HCT116 (cell line): ENCODE measurements around the gene GAB2. TPM values are rescaled to one million over a fixed set of nuclear protein-coding genes. Genes with fewer than 3 reads are reported as not detected.

Source experiments
- ATAC-seq: fragments of 200-7000 bp; cut with Tn5 transposase; 2 replicates; pipeline ENCODE4 v1.9.1; 2020; ENCODE audit warnings: mild to moderate bottlenecking, moderate library complexity
- BruUV-seq: library from RNA; stranded (reverse); fragments of 400-500 nt; replicated peaks from 2 replicates; lab custom pipeline; 2021; lab: Mats Ljungman, UMichigan
- CTCF ChIA-PET: fragments of 300-600 bp; sonication (Branson Sonifier 250); formaldehyde crosslinking; loops from one replicate; lab custom pipeline; 2021; ENCODE audit warnings: antibody characterized with exemption; lab: Charles Lee
- POLR2A ChIA-PET: fragments of 300-600, 350-600 bp; sonication (Branson Sonifier 250); formaldehyde crosslinking; loops from one replicate; lab custom pipeline; 2021; ENCODE audit warnings: antibody characterized with exemption; lab: Charles Lee
- RAD21 ChIA-PET, 2 experiments: fragments of 300-600 bp; sonication (Branson Sonifier 250); formaldehyde crosslinking; loops; one replicate each; lab custom pipeline; 2023; ENCODE audit warnings: low total read pairs in 2 of 2; ENCODE audit not compliant: uncharacterized antibody in 2 of 2, unreplicated experiment in 2 of 2, low non-redundant PET in 1 of 2; lab: Charles Lee
- DNase-seq: peaks from one replicate; pipeline ENCODE4 v3.0.0-alpha.2; 2010; ENCODE audit warnings: low read depth, low spot score
- H2AFZ ChIP-seq: fragments of 200-600 bp; shearing (Covaris generic), sonication (generic); 2 replicates; pipeline ENCODE4 v1.6.1; 2017; ENCODE audit warnings: low read depth, mixed run types, mixed read lengths, antibody characterized with exemption, low read length; ENCODE audit not compliant: poor library complexity, severe bottlenecking
- H3K27ac ChIP-seq: 2 replicates; pipeline ENCODE4 v1.5.1; 2012; ENCODE audit warnings: low read depth, low read length
- H3K27me3 ChIP-seq: fragments of 200-600 bp; sonication (generic); 2 replicates; pipeline ENCODE4 v1.6.1; 2016; ENCODE audit warnings: mixed run types, low read length, mixed read lengths; ENCODE audit not compliant: insufficient read depth
- H3K36me3 ChIP-seq, 2 experiments: fragments of 200-500 bp in 1 of 2; fragments of 200-600 bp in 1 of 2; sonication (Bioruptor generic) in 1 of 2; sonication (generic) in 1 of 2; 2 replicates each; pipeline versions ENCODE4 v1.5.1 to v1.6.1; 2014 to 2016; ENCODE audit warnings: low read length in 2 of 2, inconsistent platforms in 1 of 2, mixed read lengths in 1 of 2, mixed run types in 1 of 2; ENCODE audit not compliant: insufficient read depth in 2 of 2, control insufficient read depth in 1 of 2
- H3K4me1 ChIP-seq, 2 experiments: fragments of 200-600 bp in 1 of 2; sonication (generic) in 1 of 2; 2 replicates each; pipeline versions ENCODE4 v1.5.1 to v1.6.1; 2012 to 2017; ENCODE audit warnings: low read length in 2 of 2, inconsistent platforms in 1 of 2, mild to moderate bottlenecking in 1 of 2, mixed read lengths in 1 of 2, mixed run types in 1 of 2, moderate library complexity in 1 of 2; ENCODE audit not compliant: insufficient read depth in 2 of 2, control insufficient read depth in 1 of 2
- H3K4me2 ChIP-seq: fragments of 200-600 bp; sonication (generic); 2 replicates; pipeline ENCODE4 v1.6.1; 2017; ENCODE audit warnings: mixed run types, low read length, mixed read lengths
- H3K4me3 ChIP-seq, 2 experiments: fragments of 200-600 bp in 1 of 2; sonication (generic) in 1 of 2; replicated peaks in 1 of 2; 2 replicates each; pipeline ENCODE4 v1.5.1; 2011 to 2016; ENCODE audit warnings: low read length in 2 of 2, control low read depth in 1 of 2, low read depth in 1 of 2, mild to moderate bottlenecking in 1 of 2, mixed read lengths in 1 of 2, mixed run types in 1 of 2
- H3K79me2 ChIP-seq: fragments of 200-600 bp; sonication (generic); 2 replicates; pipeline ENCODE4 v1.6.1; 2017; ENCODE audit warnings: mild to moderate bottlenecking, mixed run types, low read length, moderate library complexity, mixed read lengths; ENCODE audit not compliant: insufficient read depth
- H3K9ac ChIP-seq: fragments of 200-600 bp; sonication (generic); 2 replicates; pipeline ENCODE4 v1.6.1; 2016; ENCODE audit warnings: low read length, mixed read lengths
- H3K9me2 ChIP-seq: fragments of 200-600 bp; sonication (generic), shearing (Covaris generic); 2 replicates; pipeline ENCODE4 v1.6.1; 2017; ENCODE audit warnings: mixed run types, mild to moderate bottlenecking, moderate library complexity; ENCODE audit not compliant: insufficient read depth
- H3K9me3 ChIP-seq, 2 experiments: fragments of 200-500 bp in 1 of 2; fragments of 200-600 bp in 1 of 2; sonication (Bioruptor generic) in 1 of 2; sonication (generic) in 1 of 2; 2 replicates each; pipeline ENCODE4 v1.6.1; 2014 to 2017; ENCODE audit warnings: low read length in 2 of 2, mixed read lengths in 2 of 2, inconsistent platforms in 1 of 2, low read depth in 1 of 2, mild to moderate bottlenecking in 1 of 2, mixed run types in 1 of 2, moderate library complexity in 1 of 2; ENCODE audit not compliant: control insufficient read depth in 1 of 2, insufficient read depth in 1 of 2
- H4K20me1 ChIP-seq: fragments of 200-600 bp; sonication (generic), shearing (Covaris generic); 2 replicates; pipeline ENCODE4 v1.6.1; 2017; ENCODE audit warnings: mixed run types, mild to moderate bottlenecking, moderate library complexity; ENCODE audit not compliant: insufficient read depth
- CBX3 ChIP-seq: IDR thresholded peaks from 2 replicates; pipeline ENCODE4 v1.6.1; 2012; ENCODE audit warnings: low read depth
- CEBPB ChIP-seq: IDR thresholded peaks from 2 replicates; pipeline ENCODE4 v1.6.1; 2012; ENCODE audit warnings: low read depth
- EGR1 ChIP-seq: IDR thresholded peaks from 2 replicates; pipeline ENCODE4 v1.6.1; 2012; ENCODE audit warnings: low read depth
- ELF1 ChIP-seq: IDR thresholded peaks from 2 replicates; pipeline ENCODE4 v1.6.1; 2012; ENCODE audit warnings: low read depth, borderline replicate concordance
- EZH2 ChIP-seq: fragments of 200-600 bp; sonication (generic); IDR thresholded peaks from 2 replicates; pipeline ENCODE4 v1.6.1; 2017; ENCODE audit warnings: antibody characterized with exemption, mixed run types
- EZH2phosphoT487 ChIP-seq: fragments of 200-600 bp; IDR thresholded peaks from 2 replicates; pipeline ENCODE4 v1.6.1; 2018; ENCODE audit warnings: antibody characterized with exemption, borderline replicate concordance
- FOSL1 ChIP-seq: IDR thresholded peaks from 2 replicates; pipeline ENCODE4 v1.6.1; 2012; ENCODE audit warnings: low read depth
- JUND ChIP-seq: IDR thresholded peaks from 2 replicates; pipeline ENCODE4 v1.6.1; 2012
- POLR2AphosphoS5 ChIP-seq: IDR thresholded peaks from 2 replicates; pipeline ENCODE4 v1.6.1; 2011; ENCODE audit warnings: mild to moderate bottlenecking, low read depth, low read length, moderate library complexity
- SP1 ChIP-seq: IDR thresholded peaks from 2 replicates; pipeline ENCODE4 v1.6.1; 2012; ENCODE audit warnings: low read depth
- SRF ChIP-seq: IDR thresholded peaks from 2 replicates; pipeline ENCODE4 v1.6.1; 2012; ENCODE audit warnings: low read depth
- TCF7L2 ChIP-seq: IDR thresholded peaks from 2 replicates; pipeline ENCODE4 v1.7.0; 2011; ENCODE audit warnings: borderline replicate concordance, inconsistent platforms; ENCODE audit not compliant: insufficient read depth, insufficient read length; ENCODE audit errors: extremely low read depth
- YY1 ChIP-seq: IDR thresholded peaks from 2 replicates; pipeline ENCODE4 v1.6.1; 2011; ENCODE audit warnings: low read length, low read depth, moderate library complexity, mild to moderate bottlenecking; ENCODE audit not compliant: insufficient replicate concordance; ENCODE audit errors: extremely low read depth
- ZFX ChIP-seq: fragments of 450-650 bp; IDR thresholded peaks from 2 replicates; pipeline ENCODE4 v1.6.1; 2017
- ZNF274 ChIP-seq: fragments of 200-500 bp; sonication (Bioruptor generic); IDR thresholded peaks from 2 replicates; pipeline ENCODE4 v1.6.1; 2014; ENCODE audit warnings: mild to moderate bottlenecking, low read depth, low read length, inconsistent platforms
- intact Hi-C: fragments of 100-400 bp; cut with micrococcal nuclease; formaldehyde crosslinking; loops from 2 replicates; pipeline ENCODE4 v1.10.0; 2022
- total RNA-seq: library from RNA; stranded (reverse); gene quantifications from one replicate; pipeline ENCODE4 v1.2.1, GENCODE V29; 2021; ENCODE audit not compliant: unreplicated experiment
- TF ChIP-seq, protein P1 (sequence below), 3 experiments: fragments of 200-600 bp in 1 of 3; sonication (generic) in 1 of 3; IDR thresholded peaks in 2 of 3; conservative IDR thresholded peaks in 1 of 3; 2 replicates each; pipeline ENCODE4 v1.5.1; 2012 to 2017; ENCODE audit warnings: low read depth in 2 of 3, low read length in 2 of 3, antibody characterized with exemption in 1 of 3, borderline replicate concordance in 1 of 3, control low read depth in 1 of 3, mild to moderate bottlenecking in 1 of 3, mixed read lengths in 1 of 3, mixed run types in 1 of 3, moderate library complexity in 1 of 3; ENCODE audit not compliant: insufficient read depth in 1 of 3
- TF ChIP-seq, protein P2 (sequence below): IDR thresholded peaks from 2 replicates; pipeline ENCODE4 v1.6.1; 2012
- TF ChIP-seq, protein P3 (sequence below): IDR thresholded peaks from 2 replicates; pipeline ENCODE4 v1.6.1; 2012; ENCODE audit warnings: low read depth
- TF ChIP-seq, protein P4 (sequence below): IDR thresholded peaks from 2 replicates; pipeline ENCODE4 v1.6.1; 2012
- TF ChIP-seq, protein P5 (sequence below): IDR thresholded peaks from 2 replicates; pipeline ENCODE4 v1.6.1; 2011; ENCODE audit warnings: mild to moderate bottlenecking, low read length, moderate library complexity; ENCODE audit not compliant: insufficient replicate concordance; ENCODE audit errors: extremely low read depth

Gene GAB2
- total RNA-seq, 1 experiment from 2014 or later: 1.9 TPM

DNA sequence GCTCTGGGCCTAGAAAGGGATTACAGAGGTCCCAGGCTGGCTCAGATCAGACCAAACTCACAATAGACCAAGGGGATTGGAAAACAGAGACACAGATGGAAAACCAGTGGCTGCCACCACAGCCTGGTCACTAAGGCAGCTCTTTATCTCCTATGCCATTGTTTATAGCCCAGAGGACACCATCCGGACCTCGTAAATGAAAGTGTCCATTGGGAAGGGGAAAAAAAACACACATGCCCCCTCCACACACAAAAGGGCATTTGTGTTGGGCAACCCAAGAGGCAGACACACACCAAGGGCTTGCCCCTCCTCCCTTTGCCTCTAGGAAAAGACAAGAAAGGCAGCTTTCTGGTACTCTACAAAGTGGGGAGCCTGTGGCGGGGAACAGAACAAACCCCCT, 85.9 kb downstream of the GAB2 start:
- TF ChIP-seq TCF7L2 (no peak), ZFX (no peak), FOSL1 (no peak), CBX3 (no peak), EZH2phosphoT487 (no peak), EZH2 (no peak), ZNF274 (no peak), JUND (no peak), SP1 (no peak), CEBPB (no peak), YY1 (no peak), ELF1 (no peak), SRF (no peak), POLR2AphosphoS5 (no peak), EGR1 (no peak)
- TF ChIP-seq, protein P1, sequence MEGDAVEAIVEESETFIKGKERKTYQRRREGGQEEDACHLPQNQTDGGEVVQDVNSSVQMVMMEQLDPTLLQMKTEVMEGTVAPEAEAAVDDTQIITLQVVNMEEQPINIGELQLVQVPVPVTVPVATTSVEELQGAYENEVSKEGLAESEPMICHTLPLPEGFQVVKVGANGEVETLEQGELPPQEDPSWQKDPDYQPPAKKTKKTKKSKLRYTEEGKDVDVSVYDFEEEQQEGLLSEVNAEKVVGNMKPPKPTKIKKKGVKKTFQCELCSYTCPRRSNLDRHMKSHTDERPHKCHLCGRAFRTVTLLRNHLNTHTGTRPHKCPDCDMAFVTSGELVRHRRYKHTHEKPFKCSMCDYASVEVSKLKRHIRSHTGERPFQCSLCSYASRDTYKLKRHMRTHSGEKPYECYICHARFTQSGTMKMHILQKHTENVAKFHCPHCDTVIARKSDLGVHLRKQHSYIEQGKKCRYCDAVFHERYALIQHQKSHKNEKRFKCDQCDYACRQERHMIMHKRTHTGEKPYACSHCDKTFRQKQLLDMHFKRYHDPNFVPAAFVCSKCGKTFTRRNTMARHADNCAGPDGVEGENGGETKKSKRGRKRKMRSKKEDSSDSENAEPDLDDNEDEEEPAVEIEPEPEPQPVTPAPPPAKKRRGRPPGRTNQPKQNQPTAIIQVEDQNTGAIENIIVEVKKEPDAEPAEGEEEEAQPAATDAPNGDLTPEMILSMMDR (IDR thresholded peaks at IDR 0.05 in 2 of 3, conservative IDR thresholded peaks at IDR 0.05 in 1 of 3; ENCODE audit: borderline replicate concordance in 1 of 3, insufficient read depth in 1 of 3, low read depth in 2 of 3, low read length in 2 of 3): no peak
- TF ChIP-seq, protein P2, sequence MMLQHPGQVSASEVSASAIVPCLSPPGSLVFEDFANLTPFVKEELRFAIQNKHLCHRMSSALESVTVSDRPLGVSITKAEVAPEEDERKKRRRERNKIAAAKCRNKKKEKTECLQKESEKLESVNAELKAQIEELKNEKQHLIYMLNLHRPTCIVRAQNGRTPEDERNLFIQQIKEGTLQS: no peak
- TF ChIP-seq, protein P3, sequence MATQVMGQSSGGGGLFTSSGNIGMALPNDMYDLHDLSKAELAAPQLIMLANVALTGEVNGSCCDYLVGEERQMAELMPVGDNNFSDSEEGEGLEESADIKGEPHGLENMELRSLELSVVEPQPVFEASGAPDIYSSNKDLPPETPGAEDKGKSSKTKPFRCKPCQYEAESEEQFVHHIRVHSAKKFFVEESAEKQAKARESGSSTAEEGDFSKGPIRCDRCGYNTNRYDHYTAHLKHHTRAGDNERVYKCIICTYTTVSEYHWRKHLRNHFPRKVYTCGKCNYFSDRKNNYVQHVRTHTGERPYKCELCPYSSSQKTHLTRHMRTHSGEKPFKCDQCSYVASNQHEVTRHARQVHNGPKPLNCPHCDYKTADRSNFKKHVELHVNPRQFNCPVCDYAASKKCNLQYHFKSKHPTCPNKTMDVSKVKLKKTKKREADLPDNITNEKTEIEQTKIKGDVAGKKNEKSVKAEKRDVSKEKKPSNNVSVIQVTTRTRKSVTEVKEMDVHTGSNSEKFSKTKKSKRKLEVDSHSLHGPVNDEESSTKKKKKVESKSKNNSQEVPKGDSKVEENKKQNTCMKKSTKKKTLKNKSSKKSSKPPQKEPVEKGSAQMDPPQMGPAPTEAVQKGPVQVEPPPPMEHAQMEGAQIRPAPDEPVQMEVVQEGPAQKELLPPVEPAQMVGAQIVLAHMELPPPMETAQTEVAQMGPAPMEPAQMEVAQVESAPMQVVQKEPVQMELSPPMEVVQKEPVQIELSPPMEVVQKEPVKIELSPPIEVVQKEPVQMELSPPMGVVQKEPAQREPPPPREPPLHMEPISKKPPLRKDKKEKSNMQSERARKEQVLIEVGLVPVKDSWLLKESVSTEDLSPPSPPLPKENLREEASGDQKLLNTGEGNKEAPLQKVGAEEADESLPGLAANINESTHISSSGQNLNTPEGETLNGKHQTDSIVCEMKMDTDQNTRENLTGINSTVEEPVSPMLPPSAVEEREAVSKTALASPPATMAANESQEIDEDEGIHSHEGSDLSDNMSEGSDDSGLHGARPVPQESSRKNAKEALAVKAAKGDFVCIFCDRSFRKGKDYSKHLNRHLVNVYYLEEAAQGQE: no peak
- TF ChIP-seq, protein P4, sequence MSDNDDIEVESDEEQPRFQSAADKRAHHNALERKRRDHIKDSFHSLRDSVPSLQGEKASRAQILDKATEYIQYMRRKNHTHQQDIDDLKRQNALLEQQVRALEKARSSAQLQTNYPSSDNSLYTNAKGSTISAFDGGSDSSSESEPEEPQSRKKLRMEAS: no peak
- TF ChIP-seq, protein P5, sequence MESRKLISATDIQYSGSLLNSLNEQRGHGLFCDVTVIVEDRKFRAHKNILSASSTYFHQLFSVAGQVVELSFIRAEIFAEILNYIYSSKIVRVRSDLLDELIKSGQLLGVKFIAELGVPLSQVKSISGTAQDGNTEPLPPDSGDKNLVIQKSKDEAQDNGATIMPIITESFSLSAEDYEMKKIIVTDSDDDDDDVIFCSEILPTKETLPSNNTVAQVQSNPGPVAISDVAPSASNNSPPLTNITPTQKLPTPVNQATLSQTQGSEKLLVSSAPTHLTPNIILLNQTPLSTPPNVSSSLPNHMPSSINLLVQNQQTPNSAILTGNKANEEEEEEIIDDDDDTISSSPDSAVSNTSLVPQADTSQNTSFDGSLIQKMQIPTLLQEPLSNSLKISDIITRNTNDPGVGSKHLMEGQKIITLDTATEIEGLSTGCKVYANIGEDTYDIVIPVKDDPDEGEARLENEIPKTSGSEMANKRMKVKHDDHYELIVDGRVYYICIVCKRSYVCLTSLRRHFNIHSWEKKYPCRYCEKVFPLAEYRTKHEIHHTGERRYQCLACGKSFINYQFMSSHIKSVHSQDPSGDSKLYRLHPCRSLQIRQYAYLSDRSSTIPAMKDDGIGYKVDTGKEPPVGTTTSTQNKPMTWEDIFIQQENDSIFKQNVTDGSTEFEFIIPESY: no peak
- H3K9me3 ChIP-seq: peaks cover 0 to 3% of the 10 kb centered on the region in 2 experiments; a peak in 1 of 4 replicates
- ChIA-PET POLR2A (no interaction called here), RAD21 (no interaction called here), CTCF (no interaction called here)
- BruUV-seq: no TSS peak
- no peak overlapping the region for H3K4me3 ChIP-seq
- H3K36me3 ChIP-seq: no peaks in the 10 kb centered on the region
- no peak for DNase-seq
- no peak overlapping the region for H2AFZ ChIP-seq
- no peak overlapping the region for H3K9ac ChIP-seq
- intact Hi-C loops: no loop called here
- H3K27ac ChIP-seq: no peak overlapping the region
- no peaks in the 10 kb centered on the region for H3K4me1 ChIP-seq
- H3K79me2 ChIP-seq: no peaks in the 10 kb centered on the region
- no peaks in the 10 kb centered on the region for H3K9me2 ChIP-seq
- H3K4me2 ChIP-seq: no peak overlapping the region
- ATAC-seq: no peak
- no peaks in the 10 kb centered on the region for H3K27me3 ChIP-seq
- no peaks in the 10 kb centered on the region for H4K20me1 ChIP-seq
